HL-60 (cell line): ENCODE results near the gene GCNT2.

Experiments used
- CTCF ChIP-seq: IDR thresholded peaks from one replicate; pipeline ENCODE4 v1.5.1; 2011; ENCODE audit warnings: low read length, control low read depth, inconsistent platforms; ENCODE audit not compliant: insufficient read depth
- POLR2AphosphoS5 ChIP-seq: IDR thresholded peaks from 2 replicates; pipeline ENCODE4 v1.6.1; 2012; ENCODE audit warnings: low read depth
- SPI1 ChIP-seq: IDR thresholded peaks from 2 replicates; pipeline ENCODE4 v1.6.1; 2012; ENCODE audit warnings: low read depth, mild to moderate bottlenecking, borderline replicate concordance

DNA sequence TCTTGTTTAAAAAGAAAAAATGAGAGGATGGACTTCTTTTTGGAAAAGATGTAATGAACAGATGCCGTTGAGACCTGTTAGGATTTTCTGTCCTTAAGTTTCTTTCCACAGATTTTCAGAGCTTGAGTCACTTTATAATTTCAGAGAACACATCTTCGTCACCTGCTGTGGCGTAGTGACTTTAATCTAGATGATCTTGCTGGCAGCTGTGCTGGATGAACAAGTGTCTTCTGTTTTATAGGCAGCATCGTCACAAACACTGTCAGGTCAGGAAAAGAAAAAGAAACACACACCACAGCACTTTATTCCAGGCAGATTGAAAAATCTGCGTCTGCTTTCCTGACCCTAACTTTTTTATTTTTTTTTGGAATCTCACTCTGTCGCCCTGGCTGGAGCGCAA, 35.7 kb upstream of the GCNT2 start:
- TF ChIP-seq POLR2AphosphoS5 (no peak), CTCF (no peak), SPI1 (no peak)
